ENCODE results near the gene PTGES.

PTGES gene

DNA sequence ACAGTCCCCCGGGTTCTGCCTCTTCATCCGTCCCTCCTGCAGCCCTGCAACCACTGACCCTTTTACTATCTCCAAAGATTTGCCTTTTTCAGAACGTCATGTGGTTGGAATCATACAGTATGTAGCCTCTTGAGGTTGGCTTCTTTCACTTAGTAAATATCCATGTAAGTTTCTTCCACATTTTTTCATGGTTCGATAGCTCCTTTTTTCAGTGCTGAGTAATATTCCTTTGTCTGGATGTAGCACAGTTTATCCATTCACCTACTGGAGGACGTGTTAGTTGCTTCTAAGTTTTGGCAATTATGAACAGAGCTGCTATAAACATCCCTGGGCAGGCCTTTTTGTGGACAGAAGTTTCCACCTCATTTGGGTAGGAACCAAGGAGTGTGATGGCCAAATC is 60.3 kb downstream of the PTGES start:
- no peak for DNase-seq (ENCODE audit: low read depth in 2 of 2)

Data from activated CD4-positive, alpha-beta T cell treated with anti-CD3 and anti-CD28 coated beads for 24 hours (primary cell).